ENCODE measurements around the gene TP53RK. TPM values are rescaled to one million over a fixed set of nuclear protein-coding genes. Genes with fewer than 3 reads are reported as not detected.

TP53RK gene
- total and polyA plus RNA-seq, 2 of the 13 experiments (the other 11 are each of a cell fraction or from before 2014, with no cell fraction given), result 12.9 to 25.5 TPM

DNA sequence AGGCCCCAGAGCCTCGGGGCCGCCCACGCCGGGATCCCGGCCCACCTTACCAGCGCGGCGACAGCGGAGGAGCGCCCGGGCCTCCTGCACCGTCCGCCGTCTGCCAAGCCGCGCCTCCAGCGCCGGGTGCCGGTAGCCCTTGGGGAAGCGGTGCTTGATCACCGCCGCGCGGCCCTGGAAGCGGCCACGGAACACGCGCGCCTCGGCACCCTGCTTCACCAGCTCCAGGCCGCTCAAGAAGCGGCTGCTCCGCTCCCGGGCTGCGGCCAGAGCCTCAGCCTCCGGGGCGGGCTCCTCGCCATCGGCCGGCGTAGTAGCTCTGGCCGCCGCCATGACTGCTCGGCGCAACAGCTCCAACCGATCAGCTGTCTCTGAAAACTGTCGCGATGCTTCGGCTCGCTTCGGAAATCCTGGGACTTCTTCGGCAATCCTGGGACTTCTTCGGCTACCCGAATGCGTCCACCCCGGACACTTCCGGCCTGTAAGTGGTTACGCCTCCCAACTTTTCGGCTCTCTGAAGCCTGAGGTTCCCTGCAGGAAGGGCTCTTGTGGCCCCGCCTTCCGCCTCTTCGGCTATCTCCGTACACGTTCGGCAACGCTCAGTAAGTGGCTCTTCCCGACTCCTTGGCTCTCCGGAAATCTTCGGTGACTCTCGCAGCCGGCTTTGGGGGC lies at the start of gene TP53RK (continued):
- TF ChIP-seq, protein P1, sequence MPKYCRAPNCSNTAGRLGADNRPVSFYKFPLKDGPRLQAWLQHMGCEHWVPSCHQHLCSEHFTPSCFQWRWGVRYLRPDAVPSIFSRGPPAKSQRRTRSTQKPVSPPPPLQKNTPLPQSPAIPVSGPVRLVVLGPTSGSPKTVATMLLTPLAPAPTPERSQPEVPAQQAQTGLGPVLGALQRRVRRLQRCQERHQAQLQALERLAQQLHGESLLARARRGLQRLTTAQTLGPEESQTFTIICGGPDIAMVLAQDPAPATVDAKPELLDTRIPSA (CRISPR knock-in tag; IDR thresholded peaks at IDR 0.05; ENCODE audit: borderline replicate concordance), result no peak
- TF ChIP-seq CCDC6 (CRISPR knock-in tag; IDR thresholded peaks at IDR 0.05) (no peak), NFE2L1 (CRISPR knock-in tag; IDR thresholded peaks at IDR 0.05; ENCODE audit: borderline replicate concordance) (no peak), ZNF550 (CRISPR knock-in tag; IDR thresholded peaks at IDR 0.05; ENCODE audit: borderline replicate concordance) (peak; percentile 77; the same call in 1 of the 2 replicates), RFXAP (CRISPR knock-in tag; IDR thresholded peaks at IDR 0.05; ENCODE audit: borderline replicate concordance) (peak; percentile 90; the same call in 1 of the 2 replicates), ARNTL (CRISPR knock-in tag; IDR thresholded peaks at IDR 0.05) (no peak; the same call in none of the 2 replicates), ZNF782 (CRISPR knock-in tag; IDR thresholded peaks at IDR 0.05; ENCODE audit: borderline replicate concordance) (peak; percentile 81; the same call in 1 of the 2 replicates), ZNF761 (CRISPR knock-in tag; conservative IDR thresholded peaks at IDR 0.05) (peak; percentile 96), SRSF9 (IDR thresholded peaks at IDR 0.05; ENCODE audit: borderline replicate concordance, insufficient read depth, low read depth, low read length, poor library complexity, severe bottlenecking) (no peak), FOXK1 (CRISPR knock-in tag; IDR thresholded peaks at IDR 0.05; ENCODE audit: borderline replicate concordance, low read depth) (peak; percentile 12), NKX3-1 (CRISPR knock-in tag; IDR thresholded peaks at IDR 0.05) (peak; percentile 98), ZSCAN21 (CRISPR knock-in tag; IDR thresholded peaks at IDR 0.05; ENCODE audit: borderline replicate concordance) (peak; percentile 39; the same call in 1 of the 2 replicates), ZNF737 (CRISPR knock-in tag; IDR thresholded peaks at IDR 0.05; ENCODE audit: borderline replicate concordance) (peak; percentile 86; the same call in 1 of the 2 replicates), ELF1 (CRISPR knock-in tag; IDR thresholded peaks at IDR 0.05) (peak; percentile 92), TAF1 (CRISPR knock-in tag; IDR thresholded peaks at IDR 0.05) (peak; percentile 95), HDAC6 (IDR thresholded peaks at IDR 0.05; ENCODE audit: low read depth, low read length) (no peak), ZNF180 (CRISPR knock-in tag; IDR thresholded peaks at IDR 0.05; ENCODE audit: borderline replicate concordance, low read depth) (no peak)
- TF ChIP-seq, protein P2, sequence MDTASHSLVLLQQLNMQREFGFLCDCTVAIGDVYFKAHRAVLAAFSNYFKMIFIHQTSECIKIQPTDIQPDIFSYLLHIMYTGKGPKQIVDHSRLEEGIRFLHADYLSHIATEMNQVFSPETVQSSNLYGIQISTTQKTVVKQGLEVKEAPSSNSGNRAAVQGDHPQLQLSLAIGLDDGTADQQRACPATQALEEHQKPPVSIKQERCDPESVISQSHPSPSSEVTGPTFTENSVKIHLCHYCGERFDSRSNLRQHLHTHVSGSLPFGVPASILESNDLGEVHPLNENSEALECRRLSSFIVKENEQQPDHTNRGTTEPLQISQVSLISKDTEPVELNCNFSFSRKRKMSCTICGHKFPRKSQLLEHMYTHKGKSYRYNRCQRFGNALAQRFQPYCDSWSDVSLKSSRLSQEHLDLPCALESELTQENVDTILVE (CRISPR knock-in tag; IDR thresholded peaks at IDR 0.05), result 0 out of 2 replicates have a peak, but pooled peaks have one; percentile 38
- TF ChIP-seq, protein P3, sequence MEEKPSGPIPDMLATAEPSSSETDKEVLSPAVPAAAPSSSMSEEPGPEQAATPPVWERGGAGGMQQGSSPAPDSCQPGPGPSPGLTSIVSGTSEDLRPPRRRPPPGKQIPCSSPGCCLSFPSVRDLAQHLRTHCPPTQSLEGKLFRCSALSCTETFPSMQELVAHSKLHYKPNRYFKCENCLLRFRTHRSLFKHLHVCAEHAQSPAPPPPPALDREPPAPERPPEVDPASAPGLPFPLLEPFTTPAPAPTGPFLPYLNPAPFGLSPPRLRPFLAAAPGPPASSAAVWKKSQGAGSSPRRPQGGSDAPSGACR (CRISPR knock-in tag; IDR thresholded peaks at IDR 0.05), result peak; percentile 63; the same call in 1 of the 2 replicates
- TF ChIP-seq, protein P4, sequence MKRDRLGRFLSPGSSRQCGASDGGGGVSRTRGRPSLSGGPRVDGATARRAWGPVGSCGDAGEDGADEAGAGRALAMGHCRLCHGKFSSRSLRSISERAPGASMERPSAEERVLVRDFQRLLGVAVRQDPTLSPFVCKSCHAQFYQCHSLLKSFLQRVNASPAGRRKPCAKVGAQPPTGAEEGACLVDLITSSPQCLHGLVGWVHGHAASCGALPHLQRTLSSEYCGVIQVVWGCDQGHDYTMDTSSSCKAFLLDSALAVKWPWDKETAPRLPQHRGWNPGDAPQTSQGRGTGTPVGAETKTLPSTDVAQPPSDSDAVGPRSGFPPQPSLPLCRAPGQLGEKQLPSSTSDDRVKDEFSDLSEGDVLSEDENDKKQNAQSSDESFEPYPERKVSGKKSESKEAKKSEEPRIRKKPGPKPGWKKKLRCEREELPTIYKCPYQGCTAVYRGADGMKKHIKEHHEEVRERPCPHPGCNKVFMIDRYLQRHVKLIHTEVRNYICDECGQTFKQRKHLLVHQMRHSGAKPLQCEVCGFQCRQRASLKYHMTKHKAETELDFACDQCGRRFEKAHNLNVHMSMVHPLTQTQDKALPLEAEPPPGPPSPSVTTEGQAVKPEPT (CRISPR knock-in tag; IDR thresholded peaks at IDR 0.05; ENCODE audit: low read depth), result no peak
- TF ChIP-seq, protein P5, sequence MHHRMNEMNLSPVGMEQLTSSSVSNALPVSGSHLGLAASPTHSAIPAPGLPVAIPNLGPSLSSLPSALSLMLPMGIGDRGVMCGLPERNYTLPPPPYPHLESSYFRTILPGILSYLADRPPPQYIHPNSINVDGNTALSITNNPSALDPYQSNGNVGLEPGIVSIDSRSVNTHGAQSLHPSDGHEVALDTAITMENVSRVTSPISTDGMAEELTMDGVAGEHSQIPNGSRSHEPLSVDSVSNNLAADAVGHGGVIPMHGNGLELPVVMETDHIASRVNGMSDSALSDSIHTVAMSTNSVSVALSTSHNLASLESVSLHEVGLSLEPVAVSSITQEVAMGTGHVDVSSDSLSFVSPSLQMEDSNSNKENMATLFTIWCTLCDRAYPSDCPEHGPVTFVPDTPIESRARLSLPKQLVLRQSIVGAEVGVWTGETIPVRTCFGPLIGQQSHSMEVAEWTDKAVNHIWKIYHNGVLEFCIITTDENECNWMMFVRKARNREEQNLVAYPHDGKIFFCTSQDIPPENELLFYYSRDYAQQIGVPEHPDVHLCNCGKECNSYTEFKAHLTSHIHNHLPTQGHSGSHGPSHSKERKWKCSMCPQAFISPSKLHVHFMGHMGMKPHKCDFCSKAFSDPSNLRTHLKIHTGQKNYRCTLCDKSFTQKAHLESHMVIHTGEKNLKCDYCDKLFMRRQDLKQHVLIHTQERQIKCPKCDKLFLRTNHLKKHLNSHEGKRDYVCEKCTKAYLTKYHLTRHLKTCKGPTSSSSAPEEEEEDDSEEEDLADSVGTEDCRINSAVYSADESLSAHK (CRISPR knock-in tag; IDR thresholded peaks at IDR 0.05; ENCODE audit: borderline replicate concordance), result no peak

Measured in HepG2 (cell line).